Glutamatergic neuron (in vitro differentiated cells): ENCODE data around the gene VAMP5. TPM values are rescaled to one million over a fixed set of nuclear protein-coding genes. Genes with fewer than 3 reads are reported as not detected.
A peak's percentile ranks its signal among the peaks of the same experiment; 100 is the strongest.

ENCODE experiments used
- DNase-seq: peaks from one replicate; pipeline ENCODE4 v3.0.0; 2022
- H3K27ac Mint-ChIP-seq: one replicate; pipeline ENCODE4 v1.8.0; 2020; ENCODE audit warnings: mild to moderate bottlenecking, mixed read lengths, inconsistent platforms; ENCODE audit not compliant: unreplicated experiment
- H3K27me3 Mint-ChIP-seq: one replicate; pipeline ENCODE4 v1.8.0; 2020; ENCODE audit warnings: mild to moderate bottlenecking, moderate library complexity, mixed read lengths, inconsistent platforms; ENCODE audit not compliant: unreplicated experiment
- H3K36me3 Mint-ChIP-seq: one replicate; pipeline ENCODE4 v1.8.0; 2020; ENCODE audit warnings: mild to moderate bottlenecking, mixed read lengths, inconsistent platforms; ENCODE audit not compliant: unreplicated experiment
- H3K4me1 Mint-ChIP-seq: one replicate; pipeline ENCODE4 v1.8.0; 2020; ENCODE audit warnings: mild to moderate bottlenecking, low read depth, mixed read lengths, inconsistent platforms; ENCODE audit not compliant: unreplicated experiment
- H3K4me3 Mint-ChIP-seq: one replicate; pipeline ENCODE4 v1.8.0; 2020; ENCODE audit warnings: mild to moderate bottlenecking, mixed read lengths, inconsistent platforms; ENCODE audit not compliant: unreplicated experiment
- H3K9me3 Mint-ChIP-seq: one replicate; pipeline ENCODE4 v1.8.0; 2020; ENCODE audit warnings: mild to moderate bottlenecking, moderate library complexity, mixed read lengths, inconsistent platforms; ENCODE audit not compliant: unreplicated experiment
- total RNA-seq: library from RNA; stranded (reverse); fragmentation: NEBNext Ultra II Directional; extraction: Animal tissue kit (Norgen Biotek cat#: 25700); gene quantifications from one replicate; pipeline ENCODE4 v1.2.1, GENCODE V29; 2021; ENCODE audit not compliant: unreplicated experiment
- TF ChIP-seq, protein P1 (sequence below): fragments of 200-600 bp; sonication (generic); IDR thresholded peaks from one replicate; pipeline ENCODE4 v1.5.0; 2021; ENCODE audit not compliant: partially characterized antibody, unreplicated experiment

The VAMP5 gene
- total RNA-seq, 1 donor from 2014 or later: 1.4 TPM

DNA sequence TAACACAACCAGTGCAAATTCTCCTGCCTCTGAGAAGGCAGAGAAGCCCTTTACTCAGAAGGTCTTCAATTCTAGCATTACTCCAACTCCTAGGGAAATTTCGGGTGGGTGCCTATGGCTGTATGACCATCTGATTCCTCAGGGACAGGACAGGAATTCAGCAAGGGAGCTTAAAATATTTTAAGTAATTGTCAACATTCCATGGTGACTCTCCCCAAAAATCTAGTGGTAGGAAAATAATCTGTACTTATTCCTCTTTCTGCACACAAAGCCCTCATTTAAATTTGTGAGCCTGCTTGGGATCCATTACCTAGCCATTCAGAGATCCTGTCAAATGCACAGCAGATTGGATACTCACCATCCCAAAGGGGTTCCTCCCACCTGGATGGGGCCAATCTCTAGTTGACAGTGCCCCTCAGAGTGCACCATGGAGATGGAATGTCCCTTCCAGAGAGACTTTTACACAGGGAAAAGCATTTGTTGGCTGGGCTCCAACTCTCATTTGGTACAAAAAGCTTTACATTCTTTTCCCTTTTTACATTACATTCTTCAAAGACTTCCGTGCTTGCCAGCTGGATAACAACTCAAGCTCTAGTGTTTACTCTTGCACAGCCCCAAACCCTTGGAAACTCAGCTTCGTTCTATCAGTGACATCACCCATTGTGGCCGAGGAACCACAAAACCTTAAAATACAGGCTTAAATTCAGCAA, 21.3 kb downstream of the VAMP5 start:
- H3K27me3 Mint-ChIP-seq: peaks cover 6% of the 10 kb centered on the region
- peak overlapping the region; percentile 8 for H3K27ac Mint-ChIP-seq
- H3K9me3 Mint-ChIP-seq: peaks cover 10% of the 10 kb centered on the region
- H3K4me3 Mint-ChIP-seq: peak overlapping the region; percentile 2
- H3K4me1 Mint-ChIP-seq: peaks cover 8% of the 10 kb centered on the region
- DNase-seq: no peak
- H3K36me3 Mint-ChIP-seq: no peaks in the 10 kb centered on the region
- TF ChIP-seq, protein P1, sequence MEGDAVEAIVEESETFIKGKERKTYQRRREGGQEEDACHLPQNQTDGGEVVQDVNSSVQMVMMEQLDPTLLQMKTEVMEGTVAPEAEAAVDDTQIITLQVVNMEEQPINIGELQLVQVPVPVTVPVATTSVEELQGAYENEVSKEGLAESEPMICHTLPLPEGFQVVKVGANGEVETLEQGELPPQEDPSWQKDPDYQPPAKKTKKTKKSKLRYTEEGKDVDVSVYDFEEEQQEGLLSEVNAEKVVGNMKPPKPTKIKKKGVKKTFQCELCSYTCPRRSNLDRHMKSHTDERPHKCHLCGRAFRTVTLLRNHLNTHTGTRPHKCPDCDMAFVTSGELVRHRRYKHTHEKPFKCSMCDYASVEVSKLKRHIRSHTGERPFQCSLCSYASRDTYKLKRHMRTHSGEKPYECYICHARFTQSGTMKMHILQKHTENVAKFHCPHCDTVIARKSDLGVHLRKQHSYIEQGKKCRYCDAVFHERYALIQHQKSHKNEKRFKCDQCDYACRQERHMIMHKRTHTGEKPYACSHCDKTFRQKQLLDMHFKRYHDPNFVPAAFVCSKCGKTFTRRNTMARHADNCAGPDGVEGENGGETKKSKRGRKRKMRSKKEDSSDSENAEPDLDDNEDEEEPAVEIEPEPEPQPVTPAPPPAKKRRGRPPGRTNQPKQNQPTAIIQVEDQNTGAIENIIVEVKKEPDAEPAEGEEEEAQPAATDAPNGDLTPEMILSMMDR: no peak

DNA sequence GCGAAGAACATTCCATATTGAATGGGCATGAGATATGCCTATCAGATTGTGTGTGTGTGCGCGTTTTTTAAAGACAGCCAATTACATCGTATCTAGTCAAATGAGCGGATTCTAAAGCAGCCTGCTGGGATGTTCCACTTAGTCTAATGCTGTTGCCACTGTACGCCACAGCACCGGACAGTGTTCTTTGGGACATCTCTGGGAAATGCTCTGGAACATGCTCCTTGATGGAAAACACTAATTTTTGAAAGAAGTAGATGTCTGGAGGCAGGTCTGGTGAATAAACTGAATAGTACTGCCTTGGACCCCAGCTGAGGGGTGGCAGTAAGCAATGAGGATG, 21.9 kb downstream of the VAMP5 start:
- Mint-ChIP-seq H3K4me3 (peak overlapping the region; percentile 2), H3K4me1 (peaks cover 8% of the 10 kb centered on the region)

DNA sequence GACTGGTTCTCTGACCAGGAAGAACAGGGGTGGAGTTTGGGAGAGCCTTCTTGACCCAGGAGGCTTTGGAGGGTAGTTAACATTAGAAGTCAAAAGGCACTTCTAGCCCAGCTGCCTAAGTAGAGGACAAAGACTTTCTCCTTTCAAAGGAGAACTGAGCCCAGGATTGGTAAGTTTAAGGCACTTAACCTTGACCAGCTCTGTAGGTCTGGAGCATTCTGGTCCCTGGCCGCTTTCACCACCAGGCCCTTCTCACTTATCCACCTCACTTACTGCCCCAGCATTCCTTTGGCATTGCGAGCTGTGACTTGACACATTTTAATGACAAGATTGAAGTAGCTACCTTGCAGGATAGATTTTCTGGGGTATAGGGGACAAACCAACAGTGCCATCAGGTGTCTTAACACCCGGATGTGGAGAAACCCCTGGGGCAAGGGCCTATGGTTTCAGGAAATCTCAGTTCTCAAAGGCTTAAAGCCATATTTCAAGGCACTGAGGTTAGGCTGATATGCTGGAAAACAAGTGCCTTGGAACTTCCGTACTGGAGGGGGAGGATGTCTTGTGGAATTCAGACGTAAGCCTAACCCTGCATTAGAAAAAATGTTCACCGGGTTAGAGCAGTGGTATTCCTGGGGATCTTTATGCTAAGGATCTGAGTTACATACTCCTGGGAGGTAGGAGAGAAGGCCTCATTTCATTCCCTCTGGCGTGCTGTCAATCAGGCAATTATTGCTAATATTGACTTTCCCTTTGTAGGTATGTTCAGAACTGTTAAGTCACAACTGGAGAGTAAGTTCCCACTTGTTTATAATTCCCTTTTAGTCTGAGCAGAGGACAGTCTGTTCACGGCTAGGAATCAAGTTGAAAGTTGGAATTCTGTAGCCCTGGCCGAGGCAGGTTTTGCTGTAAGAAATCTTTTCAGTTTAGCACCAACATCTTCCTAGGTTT, 23.3 kb downstream of the VAMP5 start:
- no peaks in the 10 kb centered on the region for H3K36me3 Mint-ChIP-seq
- peaks cover 4% of the 10 kb centered on the region for H3K27me3 Mint-ChIP-seq
- no peak for DNase-seq
- peaks cover 13% of the 10 kb centered on the region for H3K9me3 Mint-ChIP-seq
- TF ChIP-seq, protein P1: no peak
- no peak overlapping the region for H3K4me3 Mint-ChIP-seq
- H3K27ac Mint-ChIP-seq: no peak overlapping the region
- H3K4me1 Mint-ChIP-seq: peaks cover 8% of the 10 kb centered on the region

More for the DNA sequence above, 21.9 kb downstream of the VAMP5 start:
- DNase-seq: no peak
- TF ChIP-seq, protein P1: no peak
- Mint-ChIP-seq H3K27ac (peak overlapping the region; percentile 8), H3K27me3 (peaks cover 6% of the 10 kb centered on the region), H3K9me3 (peaks cover 10% of the 10 kb centered on the region), H3K36me3 (no peaks in the 10 kb centered on the region)

DNA sequence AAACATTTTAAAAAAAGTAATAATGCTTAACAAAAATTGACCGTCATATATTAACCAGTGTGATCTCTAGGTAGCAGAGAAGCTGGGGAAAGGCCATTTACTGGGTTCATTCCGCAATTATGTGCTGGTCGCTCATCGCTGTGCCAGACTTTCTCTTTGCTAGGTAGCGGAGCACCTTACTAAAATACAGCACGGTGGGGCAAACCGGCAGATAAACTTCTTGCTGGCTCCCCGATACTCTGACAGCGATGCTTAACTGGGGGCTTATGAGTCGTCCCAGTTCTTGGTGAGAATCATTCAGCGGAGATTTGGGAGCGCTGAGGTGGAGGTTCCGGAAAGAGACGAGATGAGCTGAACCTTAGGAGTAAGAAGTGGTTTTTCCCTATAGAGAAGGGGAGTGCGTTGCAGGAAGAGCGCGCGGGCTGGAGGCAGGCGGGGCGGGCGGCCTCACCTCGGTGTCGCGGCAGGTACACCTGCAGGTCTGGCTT, 27.0 kb downstream of the VAMP5 start:
- peaks cover 9% of the 10 kb centered on the region for H3K9me3 Mint-ChIP-seq
- no peak for DNase-seq
- no peaks in the 10 kb centered on the region for H3K36me3 Mint-ChIP-seq
- peak overlapping the region; percentile 89 for H3K27ac Mint-ChIP-seq
- H3K27me3 Mint-ChIP-seq: peaks cover 3% of the 10 kb centered on the region
- TF ChIP-seq, protein P1: no peak
- H3K4me1 Mint-ChIP-seq: peaks cover 3% of the 10 kb centered on the region
- H3K4me3 Mint-ChIP-seq: peak overlapping the region; percentile 95
